HG03135 (cell line): ENCODE data around the gene AP3S2.
"Not testable (repeated sequence)": the region's sequence is repeated elsewhere in the genome, so short reads cannot be mapped to it uniquely, and the experiment has no call there.

Experiments used
- ATAC-seq: cut with Tn5 transposase; IDR thresholded peaks from one replicate; pipeline ENCODE4 v1.9.1; 2021; ENCODE audit warnings: mild to moderate bottlenecking, moderate library complexity; ENCODE audit not compliant: unreplicated experiment

The AP3S2 gene

GRCh38 chr15:89836267-89837133 lies 57.3 kb downstream of the AP3S2 start:
- ATAC-seq = no peak

- no peak for ATAC-seq
Measured at GRCh38 chr15:89835176-89835564, 58.6 kb downstream of the AP3S2 start.

- ATAC-seq = not testable (repeated sequence)
Measured at GRCh38 chr15:89834465-89835175, 59.2 kb downstream of the AP3S2 start.

- ATAC-seq = no peak
Measured at GRCh38 chr15:89833966-89834365, 59.8 kb downstream of the AP3S2 start.

DNA sequence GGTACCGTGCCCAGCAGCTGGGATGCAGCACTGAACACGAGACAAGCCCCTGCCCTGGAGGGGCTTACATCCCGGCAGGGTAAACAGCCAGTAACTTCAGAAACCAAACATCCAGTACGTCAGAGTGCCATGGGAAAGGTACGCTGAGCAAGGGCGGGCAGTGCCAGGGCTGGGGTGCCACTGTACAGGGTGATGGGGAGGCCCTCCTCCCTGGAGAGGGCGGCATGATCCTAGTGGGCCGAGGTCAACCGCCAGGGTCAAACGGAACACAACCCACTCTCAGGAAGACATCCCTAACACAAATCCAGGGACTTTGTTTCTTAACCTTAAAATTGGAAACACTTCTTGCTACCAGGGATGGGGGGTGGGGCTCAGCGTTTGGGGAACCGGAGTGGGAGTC lies 63.2 kb downstream of the AP3S2 start:
- no peak for ATAC-seq

DNA sequence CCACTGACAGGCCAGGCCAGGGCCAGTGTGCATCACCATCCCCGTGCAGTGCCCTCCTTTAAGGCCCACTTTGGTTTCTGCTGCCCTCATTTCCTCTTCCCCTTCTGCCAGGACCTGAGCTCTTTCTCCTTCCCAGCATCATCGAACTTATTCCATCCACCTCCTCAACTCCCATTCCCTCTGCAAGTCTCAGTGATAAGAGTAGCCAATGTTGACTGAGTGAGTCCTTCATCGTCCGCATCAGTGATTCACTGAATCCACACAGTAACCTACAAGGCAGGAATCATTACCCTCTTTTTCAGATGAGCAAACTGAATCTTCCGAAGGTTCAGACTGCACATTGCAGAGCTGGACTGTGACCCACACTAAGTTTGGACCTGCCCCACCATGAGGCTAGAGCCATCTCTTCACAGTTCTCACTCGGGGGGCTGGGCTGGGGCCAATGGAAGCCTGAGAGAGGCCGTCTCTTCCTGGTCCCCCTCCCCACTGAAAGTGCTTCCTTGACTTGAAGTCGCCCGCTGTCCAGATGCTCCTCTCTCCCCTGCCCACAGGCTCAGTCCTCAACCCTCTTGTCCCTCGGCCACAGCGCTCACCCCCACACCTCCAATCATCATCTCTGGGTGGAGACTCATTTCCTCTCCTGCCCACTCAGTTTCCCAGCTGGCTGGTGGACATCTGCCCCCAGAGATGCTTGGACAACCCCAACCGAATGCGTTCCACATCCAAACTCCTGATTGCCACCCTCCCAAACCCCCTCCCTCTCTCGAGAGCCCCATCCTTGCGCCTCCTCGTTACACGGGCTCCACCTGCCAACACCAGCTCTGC lies 64.0 kb downstream of the AP3S2 start:
- ATAC-seq = no peak

- no peak for ATAC-seq
Measured at GRCh38 chr15:89829161-89829560, 64.6 kb downstream of the AP3S2 start.

DNA sequence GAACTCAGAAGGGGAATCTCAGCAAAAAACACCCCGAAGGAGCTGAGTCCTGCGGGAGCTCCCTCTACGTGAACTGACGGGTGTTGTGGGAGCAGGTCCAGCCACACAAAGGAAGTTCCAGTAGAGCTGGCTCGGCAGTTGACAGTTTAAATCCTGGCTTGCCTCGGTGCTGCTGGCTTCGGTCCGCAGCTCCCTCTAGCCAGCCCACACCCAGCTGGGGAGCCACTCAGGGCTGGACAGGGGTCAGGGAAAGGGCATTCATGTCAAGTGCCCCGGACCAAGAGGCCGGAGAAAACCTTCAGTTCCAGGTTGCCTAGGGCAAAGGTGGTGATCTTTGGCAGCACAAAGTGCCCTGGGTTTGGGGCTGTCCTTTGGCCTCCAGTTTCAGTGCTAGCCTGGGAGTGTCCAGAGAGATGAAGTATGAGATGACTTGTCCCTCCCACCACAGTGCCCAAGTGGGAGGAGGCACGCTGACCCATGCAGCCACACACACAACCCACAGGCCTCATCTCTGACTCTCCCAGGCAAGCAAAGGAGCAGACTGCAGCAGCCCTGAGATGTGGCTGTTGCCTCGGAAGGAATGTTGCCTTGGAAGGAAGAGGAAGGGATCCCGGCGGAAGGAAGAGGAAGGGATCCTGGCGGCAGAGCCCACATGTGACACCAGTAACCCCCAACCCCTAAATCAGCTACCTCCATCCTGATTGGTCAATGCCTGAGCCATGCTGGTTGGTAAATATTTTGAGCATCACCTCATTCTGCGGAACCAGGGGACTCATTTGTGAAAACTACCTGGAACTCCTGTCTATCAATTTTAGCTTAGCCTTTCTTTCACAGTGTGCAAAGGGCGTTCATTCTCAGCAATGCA lies 65.3 kb downstream of the AP3S2 start:
- ATAC-seq = no peak

DNA sequence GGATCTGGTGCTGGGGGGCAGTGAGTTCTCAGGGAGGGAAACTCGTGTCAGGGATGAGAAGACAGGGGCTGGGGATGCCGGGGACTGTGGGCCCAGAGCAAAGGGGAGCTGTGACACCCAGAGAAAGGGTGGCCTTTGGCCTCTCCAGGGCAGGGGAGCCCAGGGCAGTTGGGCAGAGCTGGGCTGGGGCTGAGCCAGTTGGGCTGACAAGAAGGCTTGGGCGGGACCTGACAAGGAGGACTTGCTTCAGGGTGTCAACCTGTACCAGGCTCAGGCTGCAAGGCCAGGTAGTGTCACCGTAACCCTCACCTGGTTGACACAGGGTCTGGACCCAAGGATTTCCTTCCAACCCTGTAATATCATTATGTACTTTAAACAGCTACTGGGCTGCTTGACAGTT lies 66.0 kb downstream of the AP3S2 start:
- ATAC-seq = no peak

DNA sequence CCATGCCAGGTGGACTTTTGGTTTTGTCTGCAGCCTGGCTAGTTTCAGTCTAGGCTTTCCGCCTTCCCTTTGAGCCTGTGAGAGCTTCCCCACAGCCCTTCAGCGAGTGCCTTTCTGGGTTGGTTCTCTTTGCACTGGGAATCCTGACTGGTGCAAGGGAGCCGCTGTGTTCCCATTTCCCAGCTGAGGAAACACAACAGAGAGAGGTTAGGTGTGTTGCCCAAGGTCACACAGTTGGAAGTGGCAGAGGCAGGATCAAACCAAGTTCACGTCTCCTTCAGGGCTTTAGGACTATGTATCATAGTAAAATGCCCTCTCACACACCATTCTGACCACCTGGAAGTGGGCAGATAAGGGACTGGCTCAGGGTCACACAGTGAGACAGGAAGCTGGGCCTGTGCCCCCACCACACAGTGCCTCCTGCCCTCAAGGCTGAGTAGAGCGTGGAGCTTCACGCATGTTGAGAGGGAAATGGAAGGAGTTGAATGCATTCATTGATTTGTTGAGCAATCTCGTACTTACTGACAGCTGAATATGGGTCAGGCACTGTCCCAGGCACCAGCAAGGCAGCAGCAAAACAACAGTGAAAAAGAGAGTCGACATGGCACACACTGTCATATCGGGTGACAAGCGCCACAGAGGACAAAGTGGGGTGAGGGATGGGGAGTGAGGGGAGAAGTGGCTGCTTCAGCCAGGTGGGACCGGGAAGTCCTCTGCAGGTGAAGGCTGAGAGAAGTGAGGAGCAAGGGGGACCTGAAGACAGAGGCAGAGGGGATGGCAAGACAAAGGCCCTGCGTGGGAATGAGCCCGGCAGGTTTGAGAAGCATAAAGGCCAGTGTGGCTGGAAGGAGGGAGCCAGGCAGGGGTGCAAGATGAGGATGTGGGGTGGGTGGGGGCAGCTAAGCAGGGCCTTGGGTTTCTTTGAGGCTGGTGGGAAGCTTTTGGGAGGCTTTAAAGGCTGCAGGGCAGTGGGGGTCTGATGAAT lies 66.8 kb downstream of the AP3S2 start:
- no peak for ATAC-seq

- ATAC-seq = no peak
Measured at GRCh38 chr15:89825271-89825940, 68.4 kb downstream of the AP3S2 start.

DNA sequence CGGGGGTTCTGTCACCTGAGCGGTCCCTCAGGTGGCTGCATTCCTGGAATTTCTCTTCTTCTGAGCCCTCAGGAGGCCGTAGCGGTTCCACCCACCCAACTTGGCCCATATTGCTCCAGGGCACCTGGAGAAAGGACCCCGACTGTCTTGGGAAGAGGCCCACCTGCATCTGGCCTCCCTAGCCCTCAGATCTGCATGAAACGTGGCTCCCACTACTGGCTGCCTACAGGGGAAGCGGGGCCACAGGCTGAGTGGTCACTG lies 69.3 kb downstream of the AP3S2 start:
- no peak for ATAC-seq

DNA sequence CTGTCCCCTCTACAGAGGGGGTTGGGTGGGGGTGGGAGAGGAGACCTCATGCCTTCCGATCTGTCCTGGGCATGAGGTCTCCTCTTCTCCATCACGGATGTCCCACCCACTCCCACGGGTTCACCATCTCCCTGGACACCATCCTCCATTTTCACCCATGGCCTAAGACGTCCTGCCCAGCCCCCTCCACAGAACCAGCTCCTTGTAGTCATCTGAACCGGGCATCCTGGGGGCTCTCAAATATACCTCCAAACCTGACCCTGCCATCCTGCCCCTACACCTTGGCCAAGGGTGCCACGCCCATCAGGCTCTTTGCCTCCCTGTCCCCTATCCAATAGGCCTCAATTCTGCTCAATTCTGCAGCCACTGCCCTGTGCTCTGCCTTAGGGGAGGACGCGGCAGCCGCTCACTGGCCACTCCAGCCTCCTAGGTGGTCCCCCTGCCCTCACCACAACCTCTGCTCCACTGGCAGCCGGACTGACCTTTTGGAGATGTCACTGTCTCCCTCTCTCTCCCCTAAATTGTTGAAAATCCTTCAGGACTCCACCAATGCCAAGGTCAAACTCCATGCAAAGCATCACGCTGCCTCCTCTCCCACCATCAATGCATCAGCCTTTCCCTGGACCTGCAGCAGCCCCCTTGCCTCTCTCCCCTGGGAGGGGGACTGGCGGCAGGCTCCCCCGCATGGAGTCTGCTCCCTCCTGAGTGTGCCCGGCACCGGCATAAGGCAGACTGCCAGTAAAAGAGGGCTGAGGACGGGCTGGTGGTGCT lies 69.8 kb downstream of the AP3S2 start:
- no peak for ATAC-seq

GRCh38 chr15:89822951-89823711 lies 70.7 kb downstream of the AP3S2 start:
- ATAC-seq = no peak

DNA sequence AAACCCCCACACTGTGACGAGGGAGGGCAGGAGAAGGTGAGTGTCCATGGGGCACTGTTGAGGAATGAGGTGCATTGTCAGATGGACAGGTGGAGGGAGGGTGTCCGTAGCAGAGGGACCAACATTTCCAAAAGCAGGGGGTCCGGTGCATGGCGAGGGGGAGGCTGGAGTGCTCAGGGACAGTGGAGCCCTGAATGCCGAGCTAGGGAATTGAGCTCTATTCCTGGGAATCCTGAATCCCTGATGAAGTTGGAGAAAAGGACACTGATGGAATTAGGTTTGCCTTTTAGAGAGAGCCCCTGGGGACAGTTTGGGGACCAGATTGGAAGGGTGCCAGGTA lies 71.2 kb downstream of the AP3S2 start:
- ATAC-seq = no peak

- no peak for ATAC-seq
Measured at GRCh38 chr15:89822026-89822425, 71.8 kb downstream of the AP3S2 start.
